HepG2 (cell line): Measurements from ENCODE around the gene TDG. TPM values are rescaled to one million over a fixed set of nuclear protein-coding genes. Genes with fewer than 3 reads are reported as not detected.
A peak's percentile ranks its signal among the peaks of the same experiment; 100 is the strongest.

ENCODE experiments used
- AKNA ChIP-seq: sonication (generic); formaldehyde crosslinking; IDR thresholded peaks from 2 replicates; pipeline ENCODE4 v1.4.0; 2020; ENCODE audit warnings: missing genetic modification reagents, borderline replicate concordance
- DZIP1 ChIP-seq: sonication (generic); formaldehyde crosslinking; IDR thresholded peaks from 2 replicates; pipeline ENCODE4 v1.5.0; 2020; ENCODE audit warnings: mild to moderate bottlenecking, missing genetic modification reagents
- HMG20B ChIP-seq: conservative IDR thresholded peaks from 2 replicates; pipeline ENCODE4 v1.6.1; 2016; ENCODE audit warnings: missing genetic modification reagents, missing compliant biosample characterization
- HOXA9 ChIP-seq: sonication (generic); formaldehyde crosslinking; IDR thresholded peaks from 2 replicates; pipeline ENCODE4 v1.8.1; 2022; ENCODE audit warnings: missing genetic modification reagents, mild to moderate bottlenecking, moderate library complexity, borderline replicate concordance
- NCOA2 ChIP-seq: sonication (generic); formaldehyde crosslinking; IDR thresholded peaks from 2 replicates; pipeline ENCODE4 v1.8.0; 2022; ENCODE audit warnings: inconsistent platforms
- NKX3-1 ChIP-seq: sonication (generic); formaldehyde crosslinking; IDR thresholded peaks from 2 replicates; pipeline ENCODE4 v1.5.0; 2020; ENCODE audit warnings: missing genetic modification reagents
- RBM39 ChIP-seq: fragments of 200-400 bp; formaldehyde crosslinking; IDR thresholded peaks from one replicate; pipeline ENCODE4 v1.6.1; 2018; ENCODE audit warnings: antibody characterized with exemption, mild to moderate bottlenecking, low read depth, low read length; ENCODE audit not compliant: poor library complexity, severe bottlenecking
- THAP9 ChIP-seq: sonication (generic); formaldehyde crosslinking; IDR thresholded peaks from 2 replicates; pipeline ENCODE4; 2020; ENCODE audit warnings: missing genetic modification reagents, mild to moderate bottlenecking, borderline replicate concordance
- TP53 ChIP-seq: sonication (generic); formaldehyde crosslinking; conservative IDR thresholded peaks from 2 replicates; pipeline ENCODE4 v1.4.0; 2020; ENCODE audit warnings: missing genetic modification reagents
- ZBTB3 ChIP-seq: sonication (generic); formaldehyde crosslinking; IDR thresholded peaks from 2 replicates; pipeline ENCODE4 v1.4.0; 2020; ENCODE audit warnings: low read depth, mild to moderate bottlenecking, moderate library complexity, missing genetic modification reagents, borderline replicate concordance
- ZBTB7A ChIP-seq: sonication (generic); formaldehyde crosslinking; IDR thresholded peaks from 2 replicates; pipeline ENCODE4 v1.8.0; 2022; ENCODE audit warnings: mild to moderate bottlenecking, missing genetic modification reagents
- ZNF18 ChIP-seq: sonication (generic); formaldehyde crosslinking; IDR thresholded peaks from 2 replicates; pipeline ENCODE4 v1.8.0; 2022; ENCODE audit warnings: mild to moderate bottlenecking, missing genetic modification reagents; ENCODE audit not compliant: insufficient replicate concordance
- ZNF235 ChIP-seq: sonication (generic); formaldehyde crosslinking; IDR thresholded peaks from 2 replicates; pipeline ENCODE4 v1.8.1; 2023; ENCODE audit warnings: mild to moderate bottlenecking, missing genetic modification reagents, borderline replicate concordance
- ZNF253 ChIP-seq: sonication (generic); formaldehyde crosslinking; IDR thresholded peaks from 2 replicates; pipeline ENCODE4 v1.8.0; 2022; ENCODE audit warnings: mild to moderate bottlenecking, missing genetic modification reagents, borderline replicate concordance
- ZNF552 ChIP-seq: sonication (generic); formaldehyde crosslinking; IDR thresholded peaks from 2 replicates; pipeline ENCODE4 v1.9.0; 2022; ENCODE audit warnings: missing genetic modification reagents, mild to moderate bottlenecking, borderline replicate concordance
- polyA plus RNA-seq, 8 experiments: library from polyadenylated mRNA; depleted of rRNA in 3 of 8; stranded (reverse) in 7 of 8; unstranded in 1 of 8; fragments of >200 nt; fragmentation: Illumina TruSeq in 4 of 8; extraction: Trizol in 4 of 8; gene quantifications; 2 replicates each; pipeline versions ENCODE4 v1.2.1 to v1.2.3, GENCODE V29; 2011 to 2016; ENCODE audit warnings: low read depth in 4 of 8, missing spikeins in 1 of 8, mixed read lengths in 1 of 8; ENCODE audit not compliant: insufficient read depth in 1 of 8
- total RNA-seq, 5 experiments: library from RNA; depleted of rRNA; stranded (reverse); fragments of >200 nt; fragmentation: Illumina TruSeq; extraction: Trizol; gene quantifications; 2 replicates each; pipeline ENCODE4 v1.2.3, GENCODE V29; 2016; ENCODE audit warnings: low read depth in 1 of 5

Gene TDG
- total and polyA plus RNA-seq, 2 of the 13 experiments (the other 11 are each of a cell fraction or from before 2014, with no cell fraction given) = 14.2 to 19.5 TPM

GRCh38 chr12:103930034-103930786, 35.5 kb upstream of the TDG start, which contains the start of gene HSP90B1 (continued):
- no peak for TF ChIP-seq TP53 (CRISPR knock-in tag)
- TF ChIP-seq AKNA (CRISPR knock-in tag) = no peak
- TF ChIP-seq ZNF253 = peak; percentile 59; the same call in 1 of the 2 replicates
- peak; percentile 52 for TF ChIP-seq ZNF18 (CRISPR knock-in tag)
- TF ChIP-seq HOXA9 (CRISPR knock-in tag) = peak; percentile 71; the same call in 1 of the 2 replicates
- TF ChIP-seq NCOA2 (CRISPR knock-in tag) = no peak
- TF ChIP-seq DZIP1 (CRISPR knock-in tag) = peak; percentile 59; the same call in 1 of the 2 replicates
- no peak for TF ChIP-seq ZBTB7A
- peak; percentile 44 for TF ChIP-seq RBM39
- 0 out of 2 replicates have a peak, but pooled peaks have one; percentile 59 for TF ChIP-seq NKX3-1 (CRISPR knock-in tag)
- no peak for TF ChIP-seq THAP9 (CRISPR knock-in tag)
- TF ChIP-seq ZNF235 = peak; percentile 80; the same call in 1 of the 2 replicates
- no peak for TF ChIP-seq ZNF552 (CRISPR knock-in tag)
- no peak; the same call in 1 of the 2 replicates for TF ChIP-seq ZBTB3
- no peak for TF ChIP-seq HMG20B
